ENCODE data around the gene UGT1A9.

The UGT1A9 gene

GRCh38 chr2:233807215-233807865 is 135.6 kb downstream of the UGT1A9 start:
- Histone ChIP-seq H4K20me1 (ENCODE audit: insufficient read depth, low read length) (no peaks in the 10 kb centered on the region), H3K27me3 (replicated peaks; ENCODE audit: insufficient read depth, low read length) (no peaks in the 10 kb centered on the region), H3K9ac (ENCODE audit: low read length) (no peak overlapping the region), H3K27ac (ENCODE audit: low read length) (no peak overlapping the region), H3K4me3 (ENCODE audit: low read length) (no peak overlapping the region), H3K9me3 (replicated peaks; ENCODE audit: insufficient read depth, low read length) (no peaks in the 10 kb centered on the region), H3K4me2 (ENCODE audit: low read depth, low read length) (no peak overlapping the region), H3K36me3 (replicated peaks; ENCODE audit: insufficient read depth, low read length) (no peaks in the 10 kb centered on the region), H3K9me2 (replicated peaks; ENCODE audit: insufficient read depth, low read length) (no peaks in the 10 kb centered on the region), H3K4me1 (ENCODE audit: low read length) (no peaks in the 10 kb centered on the region), H3K79me2 (ENCODE audit: low read length) (no peaks in the 10 kb centered on the region), H3F3A (ENCODE audit: insufficient read depth, low read length) (no peaks in the 10 kb centered on the region), H2AFZ (ENCODE audit: low read length) (no peak overlapping the region)
- DNase-seq: no peak
- TF ChIP-seq CTCF (IDR thresholded peaks at IDR 0.05; ENCODE audit: low read length) (no peak), EZH2 (optimal IDR thresholded peaks at IDR 0.05; ENCODE audit: low read depth, low read length) (no peak), EZH2phosphoT487 (IDR thresholded peaks at IDR 0.05; ENCODE audit: low read length) (no peak)

GRCh38 chr2:233807966-233808935 is 136.6 kb downstream of the UGT1A9 start:
- Histone ChIP-seq H3K9me3 (replicated peaks; ENCODE audit: insufficient read depth, low read length) (no peaks in the 10 kb centered on the region), H3F3A (ENCODE audit: insufficient read depth, low read length) (no peaks in the 10 kb centered on the region), H3K79me2 (ENCODE audit: low read length) (no peaks in the 10 kb centered on the region), H2AFZ (ENCODE audit: low read length) (no peak overlapping the region), H3K9me2 (replicated peaks; ENCODE audit: insufficient read depth, low read length) (no peaks in the 10 kb centered on the region), H3K27ac (ENCODE audit: low read length) (no peak overlapping the region), H4K20me1 (ENCODE audit: insufficient read depth, low read length) (no peaks in the 10 kb centered on the region), H3K9ac (ENCODE audit: low read length) (no peak overlapping the region), H3K4me3 (ENCODE audit: low read length) (no peak overlapping the region), H3K4me1 (ENCODE audit: low read length) (no peaks in the 10 kb centered on the region), H3K4me2 (ENCODE audit: low read depth, low read length) (no peak overlapping the region), H3K36me3 (replicated peaks; ENCODE audit: insufficient read depth, low read length) (no peaks in the 10 kb centered on the region), H3K27me3 (replicated peaks; ENCODE audit: insufficient read depth, low read length) (no peaks in the 10 kb centered on the region)
- DNase-seq: no peak
- no peak for TF ChIP-seq CTCF (IDR thresholded peaks at IDR 0.05; ENCODE audit: low read length)
- no peak for TF ChIP-seq EZH2phosphoT487 (IDR thresholded peaks at IDR 0.05; ENCODE audit: low read length)
- TF ChIP-seq EZH2 (optimal IDR thresholded peaks at IDR 0.05; ENCODE audit: low read depth, low read length): no peak

GRCh38 chr2:233810385-233810784 is 138.7 kb downstream of the UGT1A9 start:
- H3K9ac ChIP-seq (ENCODE audit: low read length): no peak overlapping the region
- H3F3A ChIP-seq (ENCODE audit: insufficient read depth, low read length): no peaks in the 10 kb centered on the region
- H3K79me2 ChIP-seq (ENCODE audit: low read length): no peaks in the 10 kb centered on the region
- no peaks in the 10 kb centered on the region for H3K4me1 ChIP-seq (ENCODE audit: low read length)
- H3K36me3 ChIP-seq (replicated peaks; ENCODE audit: insufficient read depth, low read length): no peaks in the 10 kb centered on the region
- H3K27me3 ChIP-seq (replicated peaks; ENCODE audit: insufficient read depth, low read length): no peaks in the 10 kb centered on the region
- H3K4me2 ChIP-seq (ENCODE audit: low read depth, low read length): no peak overlapping the region
- no peaks in the 10 kb centered on the region for H3K9me3 ChIP-seq (replicated peaks; ENCODE audit: insufficient read depth, low read length)
- H2AFZ ChIP-seq (ENCODE audit: low read length): no peak overlapping the region
- no peak overlapping the region for H3K4me3 ChIP-seq (ENCODE audit: low read length)
- TF ChIP-seq CTCF (IDR thresholded peaks at IDR 0.05; ENCODE audit: low read length): no peak
- TF ChIP-seq EZH2phosphoT487 (IDR thresholded peaks at IDR 0.05; ENCODE audit: low read length): no peak
- no peak for TF ChIP-seq EZH2 (optimal IDR thresholded peaks at IDR 0.05; ENCODE audit: low read depth, low read length)
- H4K20me1 ChIP-seq (ENCODE audit: insufficient read depth, low read length): no peaks in the 10 kb centered on the region
- DNase-seq: no peak
- H3K27ac ChIP-seq (ENCODE audit: low read length): no peak overlapping the region
- no peaks in the 10 kb centered on the region for H3K9me2 ChIP-seq (replicated peaks; ENCODE audit: insufficient read depth, low read length)

All from MM.1S (cell line).